ENCODE results near the gene GLB1L3.

GLB1L3 gene

GRCh38 chr11:134275534-134276395 is at the start of gene GLB1L3:
Gene GLB1L3 (plus strand): TSS chr11:134276379. CDS start chr11:134276741, 362 bp downstream.
- DNase-seq = peak; percentile 75

- no peak for DNase-seq
These were observed 49.3 kb upstream of the GLB1L3 start for GRCh38 chr11:134226806-134227325.

- DNase-seq = peak; percentile 12
These were observed 47.6 kb upstream of the GLB1L3 start for GRCh38 chr11:134228625-134229024.

- no peak for DNase-seq
These were observed 46.9 kb upstream of the GLB1L3 start for GRCh38 chr11:134229126-134229790.

- DNase-seq = no peak
These were observed 45.8 kb upstream of the GLB1L3 start for GRCh38 chr11:134230339-134230738.

GRCh38 chr11:134231958-134232659 is 44.1 kb upstream of the GLB1L3 start:
- DNase-seq = no peak

GRCh38 chr11:134233729-134234179 is 42.4 kb upstream of the GLB1L3 start:
- no peak for DNase-seq

GRCh38 chr11:134235399-134235798 is 40.8 kb upstream of the GLB1L3 start:
- no peak for DNase-seq

GRCh38 chr11:134236834-134237556 is 39.2 kb upstream of the GLB1L3 start:
- no peak for DNase-seq

GRCh38 chr11:134237557-134237922 is 38.6 kb upstream of the GLB1L3 start:
- DNase-seq = no peak

GRCh38 chr11:134238956-134239355 is 37.2 kb upstream of the GLB1L3 start:
- no peak for DNase-seq

- DNase-seq = no peak
These were observed 35.6 kb upstream of the GLB1L3 start for GRCh38 chr11:134240592-134240991.

- no peak for DNase-seq
These were observed 33.8 kb upstream of the GLB1L3 start for GRCh38 chr11:134242376-134242775.

- DNase-seq = no peak
These were observed 32.3 kb upstream of the GLB1L3 start for GRCh38 chr11:134243913-134244312.

- no peak for DNase-seq
These were observed 31.6 kb upstream of the GLB1L3 start for GRCh38 chr11:134244593-134244992.

- no peak for DNase-seq
These were observed 30.7 kb upstream of the GLB1L3 start for GRCh38 chr11:134245434-134245833.

- DNase-seq = no peak
These were observed 30.1 kb upstream of the GLB1L3 start for GRCh38 chr11:134246100-134246499.

- DNase-seq = no peak
These were observed 29.5 kb upstream of the GLB1L3 start for GRCh38 chr11:134246678-134247077.

- DNase-seq = no peak
These were observed 27.2 kb upstream of the GLB1L3 start for GRCh38 chr11:134248910-134249480.

GRCh38 chr11:134250246-134250645 is 25.9 kb upstream of the GLB1L3 start:
- DNase-seq = no peak

GRCh38 chr11:134250675-134251074 is 25.5 kb upstream of the GLB1L3 start:
- no peak for DNase-seq
